Transverse colon (tissue), 4 donors: ENCODE data around the gene MRPL37. TPM values are rescaled to one million over a fixed set of nuclear protein-coding genes. Genes with fewer than 3 reads are reported as not detected.
"Not testable (repeated sequence)": the region's sequence is repeated elsewhere in the genome, so short reads cannot be mapped to it uniquely, and the experiment has no call there.

Experiments
- DNase-seq: peaks from one replicate; pipeline ENCODE4 v3.0.0-alpha.2; 2019
- H3K27ac ChIP-seq, 4 donors: fragments of 200-600 bp; sonication (generic); 2 replicates each; pipeline ENCODE4 v1.5.1; 2016 to 2018; ENCODE audit warnings: inconsistent platforms in 4 of 4
- H3K27me3 ChIP-seq: fragments of 200-600 bp; sonication (generic); 2 replicates; pipeline ENCODE4 v1.5.1; 2017; ENCODE audit warnings: inconsistent platforms
- H3K36me3 ChIP-seq, 4 donors: fragments of 200-600 bp; sonication (generic); 2 replicates each; pipeline ENCODE4 v1.5.1; 2017 to 2019; ENCODE audit warnings: inconsistent platforms in 4 of 4
- H3K4me1 ChIP-seq, 4 donors: fragments of 200-600 bp; sonication (generic); 2 replicates each; pipeline ENCODE4 v1.5.1; 2017 to 2020; ENCODE audit warnings: inconsistent platforms in 4 of 4
- H3K4me3 ChIP-seq, 4 donors: fragments of 200-600 bp; sonication (generic); 1 replicate in 1 of 4; 2 replicates in 3 of 4; pipeline versions ENCODE4 v1.5.1 to v1.6.1; 2017 to 2019; ENCODE audit warnings: inconsistent platforms in 4 of 4
- H3K9me3 ChIP-seq, 2 donors: fragments of 200-600 bp; sonication (generic); 2 replicates each; pipeline ENCODE4 v1.5.1; 2017 to 2019; ENCODE audit warnings: inconsistent platforms in 2 of 2
- CTCF ChIP-seq, 5 experiments: fragments of 200-600 bp in 3 of 5; fragments of 450-650 bp in 2 of 5; sonication (generic) in 3 of 5; IDR thresholded peaks; 1 replicate in 2 of 5; 2 replicates in 3 of 5; pipeline ENCODE4 v1.5.1; 2016 to 2017; ENCODE audit warnings: antibody characterized with exemption in 5 of 5, inconsistent platforms in 3 of 5, mild to moderate bottlenecking in 2 of 5, moderate library complexity in 1 of 5
- EP300 ChIP-seq: sonication (generic); formaldehyde crosslinking; IDR thresholded peaks from one replicate; pipeline ENCODE4 v1.6.1; 2017; ENCODE audit warnings: antibody characterized with exemption, low read depth
- POLR2A ChIP-seq: fragments of 450-650 bp; IDR thresholded peaks from one replicate; pipeline ENCODE4 v1.6.1; 2016; ENCODE audit warnings: antibody characterized with exemption, mild to moderate bottlenecking, moderate library complexity
- POLR2AphosphoS5 ChIP-seq, 3 donors: sonication (generic); formaldehyde crosslinking; IDR thresholded peaks; one replicate each; pipeline ENCODE4 v1.6.1; 2016; ENCODE audit warnings: antibody characterized with exemption in 3 of 3
- WGBS, 2 donors: methylation state at CpG; one replicate each; pipeline ENCODE4 v1.1.5; 2018; ENCODE audit warnings: low coverage in 1 of 2; 5-methylcytosine and 5-hydroxymethylcytosine counted together
- in situ Hi-C, 4 donors: fragments of 200-750 bp; cut with MboI; loops; one replicate each; pipeline versions ENCODE4 v1.15.0 to v1.15.1; 2017; ENCODE audit warnings: low sequenced_read_pairs in 3 of 4, low pct_ligation_motif_present in 1 of 4, low pct_unique_long_range_greater_than_20kb in 1 of 4
- intact Hi-C: fragments of 100-400 bp; cut with DNase I; formaldehyde crosslinking; loops from one replicate; pipeline ENCODE4 v1.15.1; 2023; ENCODE audit warnings: low total_unique reads
- total RNA-seq, 4 donors: library from RNA; depleted of rRNA; stranded (reverse); fragments of >200 nt; gene quantifications; one replicate each; pipeline ENCODE4 v1.1.0, GENCODE V29; 2016

MRPL37 gene
- total RNA-seq, 4 donors from 2014 or later: 9.7 to 122 (median 57.8) TPM

GRCh38 chr1:54230507-54231339, 30.8 kb downstream of the MRPL37 start:
- no peak for TF ChIP-seq EP300
- no peak for TF ChIP-seq POLR2A
- TF ChIP-seq POLR2AphosphoS5 (IDR thresholded peaks at IDR 0.05): no peak
- no peak for TF ChIP-seq CTCF (IDR thresholded peaks at IDR 0.05)
- intact Hi-C loops (no loop called here), in situ Hi-C loops (no loop called here)
- DNase-seq: no peak
- Histone ChIP-seq H3K4me1 (peaks cover 0 to 10% (median 3%) of the 10 kb centered on the region in 4 donors), H3K27ac (no peak overlapping the region), H3K27me3 (no peaks in the 10 kb centered on the region), H3K9me3 (no peaks in the 10 kb centered on the region), H3K36me3 (no peaks in the 10 kb centered on the region), H3K4me3 (no peak overlapping the region)
- WGBS, 2 donors: 71 to 72% methylated on average over 14 to 15 of the region's 15 CpGs

GRCh38 chr1:54233196-54233595, 33.2 kb downstream of the MRPL37 start:
- intact Hi-C loops, H3K27me3 ChIP-seq, in situ Hi-C loops, H3K4me1 ChIP-seq, H3K27ac ChIP-seq, DNase-seq, H3K9me3 ChIP-seq, H3K4me3 ChIP-seq: not testable (repeated sequence)
- H3K36me3 ChIP-seq: peaks cover 0 to 11% (median 5%) of the 10 kb centered on the region in 4 donors
- WGBS, 2 donors: 96% methylated on average over 19 of the region's 33 CpGs; no CpG with 5 or more reads in 1 of the 2 donors

GRCh38 chr1:54234284-54234683, 34.3 kb downstream of the MRPL37 start:
- Histone ChIP-seq H3K27me3 (no peaks in the 10 kb centered on the region), H3K4me1 (peaks cover 0 to 3% (median under 1%) of the 10 kb centered on the region in 4 donors), H3K4me3 (no peak overlapping the region), H3K9me3 (no peaks in the 10 kb centered on the region), H3K27ac (no peak overlapping the region), H3K36me3 (peaks cover 0 to 14% (median 7%) of the 10 kb centered on the region in 4 donors)
- in situ Hi-C loops: no loop called here
- TF ChIP-seq EP300 (no peak), CTCF (IDR thresholded peaks at IDR 0.05) (no peak), POLR2A (no peak), POLR2AphosphoS5 (IDR thresholded peaks at IDR 0.05) (no peak)
- WGBS, 2 donors: 83% methylated on average over 2 of the region's 2 CpGs; no CpG with 5 or more reads in 1 of the 2 donors
- DNase-seq: no peak
- intact Hi-C loops: no loop called here

- no peak overlapping the region for H3K27ac ChIP-seq
- H3K27me3 ChIP-seq: no peaks in the 10 kb centered on the region
- intact Hi-C loops (no loop called here), in situ Hi-C loops (no loop called here)
- DNase-seq: no peak
- TF ChIP-seq EP300: no peak
- TF ChIP-seq POLR2A: no peak
- no peak for TF ChIP-seq POLR2AphosphoS5 (IDR thresholded peaks at IDR 0.05)
- TF ChIP-seq CTCF (IDR thresholded peaks at IDR 0.05): no peak
- no peak overlapping the region for H3K4me3 ChIP-seq
- no peaks in the 10 kb centered on the region for H3K9me3 ChIP-seq
- H3K4me1 ChIP-seq: no peaks in the 10 kb centered on the region
- WGBS, 2 donors: 95% methylated on average over 10 of the region's 10 CpGs; no CpG with 5 or more reads in 1 of the 2 donors
- H3K36me3 ChIP-seq: peaks cover 0 to 14% (median 7%) of the 10 kb centered on the region in 4 donors
These were observed 37.6 kb downstream of the MRPL37 start for GRCh38 chr1:54237586-54237985.
